Astrocyte (in vitro differentiated cells and primary cell): ENCODE results near the gene RABGAP1L. TPM values are rescaled to one million over a fixed set of nuclear protein-coding genes. Genes with fewer than 3 reads are reported as not detected.

Source experiments
- DNase-seq: peaks from one replicate; pipeline ENCODE4 v3.0.0-alpha.2; 2010; ENCODE audit warnings: low read depth
- FAIRE-seq: peaks from 2 replicates; lab custom pipeline; 2011; peaks lifted over from hg19 to GRCh38; lab: Jason Lieb, UNC
- H2AFZ ChIP-seq: 2 replicates; pipeline ENCODE4 v1.6.0; 2012; ENCODE audit warnings: low read depth, low read length, inconsistent platforms
- H3K27ac ChIP-seq: 2 replicates; pipeline ENCODE4 v1.5.1; 2011; ENCODE audit warnings: low read depth, low read length, inconsistent platforms
- H3K27me3 ChIP-seq: 2 replicates; pipeline ENCODE4 v1.6.0; 2011; ENCODE audit warnings: low read length, inconsistent platforms; ENCODE audit not compliant: insufficient read depth
- H3K36me3 ChIP-seq: 2 replicates; pipeline ENCODE4 v1.5.1; 2011; ENCODE audit warnings: low read length, inconsistent platforms; ENCODE audit not compliant: insufficient read depth
- H3K4me1 ChIP-seq: 2 replicates; pipeline ENCODE4 v1.5.1; 2011; ENCODE audit warnings: low read length, inconsistent platforms; ENCODE audit not compliant: insufficient read depth
- H3K4me2 ChIP-seq: 2 replicates; pipeline ENCODE4 v1.6.0; 2012; ENCODE audit warnings: low read length, inconsistent platforms
- H3K4me3 ChIP-seq: 2 replicates; pipeline ENCODE4 v1.5.1; 2011; ENCODE audit warnings: low read depth, mild to moderate bottlenecking, low read length, inconsistent platforms; ENCODE audit not compliant: insufficient read depth
- H3K79me2 ChIP-seq: 2 replicates; pipeline ENCODE4 v1.6.0; 2012; ENCODE audit warnings: mild to moderate bottlenecking, low read length, inconsistent platforms; ENCODE audit not compliant: insufficient read depth
- H3K9ac ChIP-seq: 2 replicates; pipeline ENCODE4 v1.6.0; 2012; ENCODE audit warnings: mild to moderate bottlenecking, low read length, inconsistent platforms
- H3K9me3 ChIP-seq: 2 replicates; pipeline ENCODE4 v1.5.1; 2012; ENCODE audit warnings: low read depth, mild to moderate bottlenecking, low read length, inconsistent platforms; ENCODE audit not compliant: insufficient read depth
- H4K20me1 ChIP-seq: 2 replicates; pipeline ENCODE4 v1.6.0; 2012; ENCODE audit warnings: low read length, inconsistent platforms; ENCODE audit not compliant: insufficient read depth
- H3K27ac Mint-ChIP-seq: one replicate; pipeline ENCODE4 v1.8.0; 2021; ENCODE audit warnings: mild to moderate bottlenecking, mixed read lengths; ENCODE audit not compliant: unreplicated experiment
- H3K27me3 Mint-ChIP-seq: one replicate; pipeline ENCODE4 v1.8.0; 2021; ENCODE audit warnings: low read depth, mixed read lengths; ENCODE audit not compliant: unreplicated experiment
- H3K36me3 Mint-ChIP-seq: one replicate; pipeline ENCODE4 v1.8.0; 2021; ENCODE audit warnings: low read depth, mixed read lengths; ENCODE audit not compliant: unreplicated experiment
- H3K4me1 Mint-ChIP-seq: one replicate; pipeline ENCODE4 v1.8.0; 2021; ENCODE audit warnings: low read depth, mixed read lengths; ENCODE audit not compliant: unreplicated experiment
- H3K4me3 Mint-ChIP-seq: one replicate; pipeline ENCODE4 v1.8.0; 2021; ENCODE audit warnings: mild to moderate bottlenecking, moderate library complexity, mixed read lengths; ENCODE audit not compliant: unreplicated experiment
- H3K9me3 Mint-ChIP-seq: one replicate; pipeline ENCODE4 v1.8.0; 2021; ENCODE audit warnings: mild to moderate bottlenecking, mixed read lengths; ENCODE audit not compliant: unreplicated experiment
- EZH2 ChIP-seq: IDR thresholded peaks from 2 replicates; pipeline ENCODE4 v1.6.1; 2012; ENCODE audit warnings: mild to moderate bottlenecking, low read length, inconsistent platforms; ENCODE audit not compliant: insufficient read depth
- total RNA-seq: library from RNA; stranded (reverse); gene quantifications from 2 replicates; pipeline ENCODE4 v1.2.1, GENCODE V29; 2021
- TF ChIP-seq, protein P1 (sequence below): IDR thresholded peaks from 2 replicates; pipeline ENCODE4 v1.5.1; 2011; ENCODE audit warnings: low read depth, mild to moderate bottlenecking, inconsistent platforms, low read length, moderate library complexity; ENCODE audit not compliant: insufficient read depth

The RABGAP1L gene
- total RNA-seq, 1 donor from 2014 or later, result 40.2 TPM

DNA sequence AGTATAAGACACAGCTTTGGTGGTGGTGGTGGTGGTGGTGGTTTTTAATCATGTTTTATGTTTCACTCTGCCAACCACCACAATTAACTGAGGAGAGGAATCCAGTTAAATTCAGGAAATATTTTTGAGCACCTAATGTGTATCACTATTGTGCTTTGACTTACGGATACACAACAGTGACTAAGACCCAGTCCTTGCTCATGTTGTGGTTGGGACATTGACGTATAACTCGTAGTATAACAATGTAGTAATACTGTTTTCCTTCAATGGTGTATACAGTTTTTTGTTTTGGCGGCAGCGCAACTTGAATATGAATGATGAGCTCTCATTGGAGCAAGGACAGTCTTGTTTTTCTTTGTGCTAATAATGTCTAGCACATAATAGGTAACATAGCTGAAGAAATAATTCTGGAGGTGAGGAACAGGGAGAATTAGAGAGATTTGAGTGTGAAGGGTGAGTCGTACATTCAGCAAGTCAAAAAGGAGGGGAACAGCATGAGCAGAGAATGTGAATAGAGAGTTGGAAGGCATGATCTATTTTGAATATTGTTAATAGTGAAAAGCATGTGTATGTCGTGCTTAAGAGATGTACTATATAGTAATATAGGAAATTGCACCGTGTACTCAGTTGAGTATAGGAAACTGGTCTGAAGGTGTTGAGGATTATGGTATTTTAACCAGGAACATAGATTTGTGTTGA lies 845.9 kb downstream of the RABGAP1L start:
- peaks cover 17% of the 10 kb centered on the region for H3K36me3 ChIP-seq

DNA sequence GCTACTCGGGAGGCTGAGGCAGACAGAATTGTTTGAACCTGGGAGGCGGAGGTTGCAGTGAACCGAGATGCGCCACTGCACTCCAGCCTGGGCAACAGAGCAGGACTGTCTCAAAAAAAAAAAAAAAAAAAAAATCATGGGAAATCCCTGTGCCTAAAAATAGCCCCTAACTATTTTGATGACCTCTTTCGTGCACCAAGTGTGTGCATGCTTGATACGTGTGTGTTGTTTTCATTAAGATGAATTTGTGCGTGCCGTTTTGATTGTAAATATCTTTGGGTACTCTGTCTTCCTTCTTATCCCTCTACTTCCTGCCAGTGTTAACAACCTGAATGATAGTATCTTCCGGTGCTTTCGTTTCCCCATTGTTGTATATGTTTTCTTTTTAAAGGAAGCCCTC lies 850.2 kb downstream of the RABGAP1L start:
- DNase-seq (no peak), FAIRE-seq (no peak)
- no peaks in the 10 kb centered on the region for H3K27me3 Mint-ChIP-seq
- no peak overlapping the region for H3K27ac ChIP-seq
- peaks cover 4% of the 10 kb centered on the region for H3K4me1 Mint-ChIP-seq
- peaks cover 5% of the 10 kb centered on the region for H3K4me1 ChIP-seq
- no peak overlapping the region for H3K4me3 ChIP-seq
- no peak overlapping the region for H3K27ac Mint-ChIP-seq
- H3K9ac ChIP-seq, result no peak overlapping the region
- H3K36me3 Mint-ChIP-seq, result peaks cover 8% of the 10 kb centered on the region
- H3K36me3 ChIP-seq, result peaks cover 47% of the 10 kb centered on the region
- H2AFZ ChIP-seq, result no peak overlapping the region
- H4K20me1 ChIP-seq, result peaks cover 11% of the 10 kb centered on the region
- no peaks in the 10 kb centered on the region for H3K9me3 Mint-ChIP-seq
- H3K4me2 ChIP-seq, result no peak overlapping the region
- no peaks in the 10 kb centered on the region for H3K27me3 ChIP-seq
- no peak overlapping the region for H3K4me3 Mint-ChIP-seq
- no peaks in the 10 kb centered on the region for H3K9me3 ChIP-seq
- TF ChIP-seq, protein P1, sequence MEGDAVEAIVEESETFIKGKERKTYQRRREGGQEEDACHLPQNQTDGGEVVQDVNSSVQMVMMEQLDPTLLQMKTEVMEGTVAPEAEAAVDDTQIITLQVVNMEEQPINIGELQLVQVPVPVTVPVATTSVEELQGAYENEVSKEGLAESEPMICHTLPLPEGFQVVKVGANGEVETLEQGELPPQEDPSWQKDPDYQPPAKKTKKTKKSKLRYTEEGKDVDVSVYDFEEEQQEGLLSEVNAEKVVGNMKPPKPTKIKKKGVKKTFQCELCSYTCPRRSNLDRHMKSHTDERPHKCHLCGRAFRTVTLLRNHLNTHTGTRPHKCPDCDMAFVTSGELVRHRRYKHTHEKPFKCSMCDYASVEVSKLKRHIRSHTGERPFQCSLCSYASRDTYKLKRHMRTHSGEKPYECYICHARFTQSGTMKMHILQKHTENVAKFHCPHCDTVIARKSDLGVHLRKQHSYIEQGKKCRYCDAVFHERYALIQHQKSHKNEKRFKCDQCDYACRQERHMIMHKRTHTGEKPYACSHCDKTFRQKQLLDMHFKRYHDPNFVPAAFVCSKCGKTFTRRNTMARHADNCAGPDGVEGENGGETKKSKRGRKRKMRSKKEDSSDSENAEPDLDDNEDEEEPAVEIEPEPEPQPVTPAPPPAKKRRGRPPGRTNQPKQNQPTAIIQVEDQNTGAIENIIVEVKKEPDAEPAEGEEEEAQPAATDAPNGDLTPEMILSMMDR, result no peak
- no peak for TF ChIP-seq EZH2
- H3K79me2 ChIP-seq, result peaks cover 39% of the 10 kb centered on the region

More for the DNA sequence above, 845.9 kb downstream of the RABGAP1L start:
- H3K9me3 ChIP-seq, result no peaks in the 10 kb centered on the region
- FAIRE-seq (no peak), DNase-seq (peak; percentile 59)
- H3K4me1 ChIP-seq, result peaks cover 4% of the 10 kb centered on the region
- no peak overlapping the region for H3K27ac ChIP-seq
- Mint-ChIP-seq H3K36me3 (peaks cover 4% of the 10 kb centered on the region), H3K27ac (peak overlapping the region; percentile 8), H3K9me3 (no peaks in the 10 kb centered on the region), H3K27me3 (no peaks in the 10 kb centered on the region), H3K4me3 (no peak overlapping the region), H3K4me1 (peaks cover 12% of the 10 kb centered on the region)
- H3K9ac ChIP-seq, result no peak overlapping the region
- H2AFZ ChIP-seq, result no peak overlapping the region
- H3K4me3 ChIP-seq, result no peak overlapping the region
- no peak overlapping the region for H3K4me2 ChIP-seq
- no peaks in the 10 kb centered on the region for H3K27me3 ChIP-seq
- TF ChIP-seq EZH2, result no peak
- TF ChIP-seq, protein P1, result no peak
- peaks cover 79% of the 10 kb centered on the region for H3K79me2 ChIP-seq
- H4K20me1 ChIP-seq, result peaks cover 26% of the 10 kb centered on the region

DNA sequence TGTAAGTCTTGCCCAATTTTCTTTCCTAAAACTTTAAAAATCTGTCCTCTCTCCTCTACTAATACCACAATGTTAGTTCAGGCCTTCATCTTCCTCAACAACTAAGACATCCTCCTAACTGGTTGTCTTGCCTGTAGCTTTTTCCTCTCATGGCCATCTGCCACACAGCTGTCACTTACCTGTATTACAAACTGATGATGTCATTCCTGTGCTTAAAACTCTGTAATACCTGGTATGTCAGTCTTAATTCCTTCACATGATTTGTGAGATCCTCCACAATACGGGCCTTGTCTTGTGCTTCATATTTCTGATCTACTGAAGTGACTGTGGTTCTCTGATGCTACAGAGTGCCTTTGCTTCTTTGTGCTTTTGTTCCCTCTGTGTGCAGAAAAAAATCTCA lies 854.1 kb downstream of the RABGAP1L start:
- no peaks in the 10 kb centered on the region for H4K20me1 ChIP-seq
- TF ChIP-seq, protein P1, result no peak
- TF ChIP-seq EZH2, result no peak
- no peaks in the 10 kb centered on the region for H3K9me3 ChIP-seq
- peaks cover 5% of the 10 kb centered on the region for H3K36me3 Mint-ChIP-seq
- no peak overlapping the region for H3K4me3 Mint-ChIP-seq
- no peaks in the 10 kb centered on the region for H3K27me3 Mint-ChIP-seq
- no peak overlapping the region for H3K27ac Mint-ChIP-seq
- no peak overlapping the region for H3K9ac ChIP-seq
- H3K79me2 ChIP-seq, result peaks cover 2% of the 10 kb centered on the region
- DNase-seq, result no peak
- no peak overlapping the region for H2AFZ ChIP-seq
- H3K27me3 ChIP-seq, result no peaks in the 10 kb centered on the region
- FAIRE-seq, result no peak
- peaks cover 19% of the 10 kb centered on the region for H3K4me1 ChIP-seq
- no peaks in the 10 kb centered on the region for H3K9me3 Mint-ChIP-seq
- no peak overlapping the region for H3K4me2 ChIP-seq
- no peak overlapping the region for H3K27ac ChIP-seq
- H3K4me1 Mint-ChIP-seq, result peaks cover 9% of the 10 kb centered on the region
- peaks cover 50% of the 10 kb centered on the region for H3K36me3 ChIP-seq
- no peak overlapping the region for H3K4me3 ChIP-seq
